ENCODE results near the gene SCARF1.

The SCARF1 gene

DNA sequence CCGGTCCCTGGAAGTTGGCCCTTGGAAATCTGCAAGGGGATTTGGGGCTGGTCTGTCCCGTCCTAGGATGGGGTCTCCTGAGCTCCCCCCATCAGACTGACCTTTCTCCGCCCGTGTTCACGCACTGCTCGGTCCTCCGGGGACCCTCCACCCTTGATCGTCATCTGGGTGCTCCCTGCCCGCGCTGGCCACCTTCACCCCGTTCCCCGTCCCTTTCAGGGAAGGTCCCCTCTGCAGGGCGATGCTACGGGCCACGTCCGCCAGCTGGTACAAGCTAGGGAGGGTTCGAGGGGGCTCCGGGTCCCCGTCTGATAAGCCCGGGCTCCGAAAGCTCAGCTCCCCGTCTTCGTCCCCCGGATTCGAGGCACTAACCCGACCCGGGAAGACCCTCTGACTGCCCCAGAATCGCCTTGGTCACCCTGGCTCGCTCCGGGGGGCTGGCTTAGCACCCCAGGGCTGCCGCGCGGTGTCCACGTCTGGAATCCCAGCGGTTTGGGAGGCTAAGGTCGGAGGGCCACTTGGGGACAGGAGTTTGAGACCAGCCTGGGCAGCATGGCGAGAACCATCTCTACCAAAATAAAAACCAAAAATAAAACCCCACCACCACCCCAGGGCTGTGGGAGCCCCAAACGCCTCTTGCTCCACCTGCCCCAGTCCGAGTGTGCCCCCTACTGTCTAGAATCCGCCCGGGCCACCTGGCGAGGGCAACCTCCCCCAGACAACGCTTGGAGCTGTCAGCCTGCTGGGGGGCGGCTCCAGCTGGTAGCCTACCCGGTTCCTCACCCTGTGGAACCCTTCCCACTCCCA, 15.8 kb downstream of the SCARF1 start:
- Histone ChIP-seq H3K9me3 (no peaks in the 10 kb centered on the region), H3K4me3 (ENCODE audit: low read depth, low read length) (peak overlapping the region; percentile 58)
- peak; percentile 33 for DNase-seq

DNA sequence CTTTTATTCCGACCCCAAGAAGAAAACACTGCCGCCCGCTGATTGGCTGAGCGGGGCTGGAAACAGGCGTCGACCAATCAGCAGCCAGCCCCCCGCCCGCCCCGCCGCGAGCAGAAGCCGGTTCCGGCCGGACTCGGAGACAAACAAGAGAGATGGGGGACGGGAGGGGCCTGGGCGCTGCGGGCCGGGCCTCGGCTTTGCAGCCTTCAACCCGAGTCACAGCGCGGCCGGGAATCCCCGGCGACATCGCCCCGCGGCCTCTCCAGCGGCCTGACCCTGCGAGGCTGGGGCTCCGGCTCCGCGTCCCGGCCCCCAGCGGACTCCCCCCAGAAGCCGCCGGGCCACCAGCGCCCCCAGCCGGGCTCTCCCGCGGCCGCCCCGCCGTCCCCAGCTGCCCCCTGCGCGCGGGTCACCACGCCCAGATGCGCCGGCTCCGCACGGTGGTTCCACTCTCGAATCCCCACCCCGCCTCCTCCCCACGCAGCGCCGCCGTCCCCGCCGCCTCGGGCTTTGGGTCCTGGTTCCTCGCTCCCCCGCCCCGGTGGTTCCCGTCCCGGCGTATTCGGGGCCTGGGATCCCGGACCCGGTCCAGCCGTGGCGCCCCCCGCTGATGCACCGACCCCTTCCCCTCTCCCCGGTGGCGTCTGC, 16.6 kb downstream of the SCARF1 start:
- Histone ChIP-seq H3K36me3 (no peaks in the 10 kb centered on the region), H3K4me1 (no peaks in the 10 kb centered on the region), H3K4me3 (ENCODE audit: low read depth, low read length) (peak overlapping the region; percentile 71), H3K9me3 (no peaks in the 10 kb centered on the region), H3K27me3 (no peaks in the 10 kb centered on the region)
- DNase-seq: peak; percentile 94
- TF ChIP-seq, protein P1, sequence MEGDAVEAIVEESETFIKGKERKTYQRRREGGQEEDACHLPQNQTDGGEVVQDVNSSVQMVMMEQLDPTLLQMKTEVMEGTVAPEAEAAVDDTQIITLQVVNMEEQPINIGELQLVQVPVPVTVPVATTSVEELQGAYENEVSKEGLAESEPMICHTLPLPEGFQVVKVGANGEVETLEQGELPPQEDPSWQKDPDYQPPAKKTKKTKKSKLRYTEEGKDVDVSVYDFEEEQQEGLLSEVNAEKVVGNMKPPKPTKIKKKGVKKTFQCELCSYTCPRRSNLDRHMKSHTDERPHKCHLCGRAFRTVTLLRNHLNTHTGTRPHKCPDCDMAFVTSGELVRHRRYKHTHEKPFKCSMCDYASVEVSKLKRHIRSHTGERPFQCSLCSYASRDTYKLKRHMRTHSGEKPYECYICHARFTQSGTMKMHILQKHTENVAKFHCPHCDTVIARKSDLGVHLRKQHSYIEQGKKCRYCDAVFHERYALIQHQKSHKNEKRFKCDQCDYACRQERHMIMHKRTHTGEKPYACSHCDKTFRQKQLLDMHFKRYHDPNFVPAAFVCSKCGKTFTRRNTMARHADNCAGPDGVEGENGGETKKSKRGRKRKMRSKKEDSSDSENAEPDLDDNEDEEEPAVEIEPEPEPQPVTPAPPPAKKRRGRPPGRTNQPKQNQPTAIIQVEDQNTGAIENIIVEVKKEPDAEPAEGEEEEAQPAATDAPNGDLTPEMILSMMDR (IDR thresholded peaks at IDR 0.05; ENCODE audit: low read depth, low read length): no peak

More for the DNA sequence above, 15.8 kb downstream of the SCARF1 start:
- no peaks in the 10 kb centered on the region for H3K27me3 ChIP-seq
- no peaks in the 10 kb centered on the region for H3K4me1 ChIP-seq
- H3K36me3 ChIP-seq: no peaks in the 10 kb centered on the region
- TF ChIP-seq, protein P1 (IDR thresholded peaks at IDR 0.05; ENCODE audit: low read depth, low read length): peak; percentile 34

DNA sequence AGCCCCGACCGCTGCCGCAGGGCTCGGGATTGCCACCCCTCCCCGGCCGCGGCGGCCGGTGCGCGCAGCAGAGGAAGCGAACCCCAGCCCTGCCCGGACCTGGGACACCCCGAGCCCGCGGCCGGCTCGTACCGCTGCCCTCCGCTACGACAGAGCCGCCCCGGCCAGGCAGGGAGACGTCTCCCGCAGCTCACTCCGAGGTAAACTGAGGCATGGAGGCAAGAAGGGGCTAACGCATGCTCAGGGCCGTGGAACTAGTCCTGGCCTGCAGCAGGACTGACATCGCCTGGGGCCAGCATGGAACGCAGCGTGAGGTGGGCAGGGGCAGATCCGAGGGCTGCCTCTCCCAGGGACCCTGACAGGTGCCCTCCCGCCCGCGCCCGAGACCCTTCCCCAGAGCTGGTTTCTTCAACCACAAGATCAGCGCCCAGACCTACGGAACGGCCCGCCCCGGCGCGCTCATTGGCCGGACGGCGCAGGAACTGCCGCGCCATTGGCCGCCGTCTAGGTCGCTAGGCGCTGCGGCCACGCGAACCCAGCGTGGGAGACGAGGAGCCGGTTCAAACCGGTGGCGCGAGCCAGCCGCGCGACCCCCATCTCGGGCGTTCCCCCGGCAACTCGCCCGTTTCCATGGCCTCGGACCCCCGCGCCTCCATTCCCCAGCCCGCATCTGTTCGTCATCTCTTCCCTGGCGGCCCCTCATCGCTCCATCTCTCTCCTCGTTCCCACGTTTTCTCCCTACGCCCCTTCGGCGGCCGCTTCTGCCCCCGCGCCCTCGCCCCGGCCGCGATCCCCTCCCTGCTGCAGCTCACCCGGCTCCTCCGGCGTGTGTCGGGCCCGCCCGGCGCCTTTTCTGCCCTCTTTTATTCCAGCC, 17.3 kb downstream of the SCARF1 start, which contains the start of gene SLC43A2:
Gene SLC43A2, minus strand, starts transcription at position 853 of the 874 bp plus-strand sequence. CDS start 960 bp downstream, outside the sequence.
- no peaks in the 10 kb centered on the region for H3K4me1 ChIP-seq
- H3K4me3 ChIP-seq (ENCODE audit: low read depth, low read length): peak within 1 kb of the TSS; percentile 71
- H3K36me3 ChIP-seq: no peaks in the 10 kb centered on the region
- no peaks in the 10 kb centered on the region for H3K27me3 ChIP-seq
- H3K9me3 ChIP-seq: no peaks in the 10 kb centered on the region
- DNase-seq: peak; percentile 85
- TF ChIP-seq, protein P1 (IDR thresholded peaks at IDR 0.05; ENCODE audit: low read depth, low read length): no peak

DNA sequence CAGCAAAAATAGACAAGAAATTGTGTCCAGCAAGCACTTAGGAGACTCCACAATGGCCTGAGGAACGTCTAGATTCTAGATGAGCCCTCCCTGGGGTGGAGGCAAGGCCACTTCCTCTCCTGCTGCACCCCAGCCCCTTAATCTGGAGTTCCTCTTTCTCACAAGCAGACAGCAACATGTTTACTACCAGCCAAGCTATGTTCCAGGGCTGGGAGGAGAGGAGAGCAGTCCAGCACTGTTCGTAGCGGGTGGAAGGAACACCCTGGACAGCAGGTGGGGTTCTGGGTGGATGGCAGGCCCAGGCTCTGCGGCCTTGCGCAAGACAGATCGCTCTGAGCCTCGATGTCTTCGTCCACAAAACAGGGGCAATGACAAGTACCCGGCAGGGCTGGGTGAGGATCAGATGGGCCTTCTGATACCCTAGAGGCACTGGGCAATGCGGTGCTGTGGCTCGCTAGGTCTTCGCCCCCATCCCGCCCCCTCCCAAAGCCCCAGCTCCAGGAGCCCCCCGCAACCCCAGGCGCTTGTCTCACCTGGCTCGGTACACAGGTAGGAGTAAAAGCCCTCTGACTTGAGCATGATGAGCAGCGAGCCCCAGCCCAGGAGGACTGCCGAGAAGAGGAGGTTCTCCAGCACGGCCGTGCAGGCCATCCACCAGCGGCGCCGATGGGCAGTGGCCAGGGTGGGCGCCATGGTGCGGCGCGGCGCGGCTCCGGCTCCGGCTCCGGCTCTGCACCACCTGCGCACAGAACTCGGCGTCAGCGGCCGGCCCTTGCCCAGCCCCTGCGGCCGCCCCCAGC, 18.1 kb downstream of the SCARF1 start:
- TF ChIP-seq, protein P1 (IDR thresholded peaks at IDR 0.05; ENCODE audit: low read depth, low read length): no peak
- no peaks in the 10 kb centered on the region for H3K36me3 ChIP-seq
- no peaks in the 10 kb centered on the region for H3K27me3 ChIP-seq
- H3K4me3 ChIP-seq (ENCODE audit: low read depth, low read length): peak overlapping the region; percentile 71
- DNase-seq: peak; percentile 26
- no peaks in the 10 kb centered on the region for H3K9me3 ChIP-seq
- no peaks in the 10 kb centered on the region for H3K4me1 ChIP-seq

DNA sequence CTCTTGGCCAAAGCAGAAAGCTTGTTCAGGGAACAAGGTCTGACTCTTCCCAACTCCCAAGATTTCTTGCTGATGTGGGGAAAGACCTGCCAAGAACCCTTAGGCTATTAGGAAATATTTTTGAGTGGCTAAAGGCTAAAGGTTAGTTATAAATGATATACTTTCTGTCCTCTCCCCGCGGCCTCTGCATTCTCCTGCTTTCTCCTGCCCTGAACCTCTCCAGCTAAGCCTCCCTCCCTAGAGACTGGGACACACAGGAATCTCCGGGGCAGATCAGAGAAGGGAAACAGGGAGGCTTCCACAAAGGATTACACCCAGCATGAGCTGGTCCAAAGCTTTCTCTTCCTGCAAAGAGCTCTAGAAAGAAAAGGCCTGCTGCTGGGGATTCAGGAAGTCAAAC, 19.2 kb downstream of the SCARF1 start:
- Histone ChIP-seq H3K9me3 (no peaks in the 10 kb centered on the region), H3K4me3 (ENCODE audit: low read depth, low read length) (no peak overlapping the region), H3K36me3 (no peaks in the 10 kb centered on the region), H3K4me1 (no peaks in the 10 kb centered on the region), H3K27me3 (no peaks in the 10 kb centered on the region)
- TF ChIP-seq, protein P1 (IDR thresholded peaks at IDR 0.05; ENCODE audit: low read depth, low read length): no peak
- DNase-seq: no peak

Data from BE2C (cell line).